GM23338 (cell line): Measurements from ENCODE around the gene MKNK2. TPM values are rescaled to one million over a fixed set of nuclear protein-coding genes. Genes with fewer than 3 reads are reported as not detected.

Experiments used
- CTCF ChIP-seq, 2 experiments: fragments of 200-600 bp in 1 of 2; sonication (generic) in 1 of 2; conservative IDR thresholded peaks; 2 replicates each; pipeline versions ENCODE4 v1.5.1 to v1.6.1; 2016 to 2017; ENCODE audit warnings: antibody characterized with exemption in 2 of 2, low read depth in 2 of 2, mild to moderate bottlenecking in 2 of 2, moderate library complexity in 1 of 2
- EZH2 ChIP-seq: fragments of 200-600 bp; sonication (generic); IDR thresholded peaks from one replicate; pipeline ENCODE4 v1.8.0; 2017; ENCODE audit warnings: antibody characterized with exemption, mild to moderate bottlenecking, low read depth; ENCODE audit not compliant: unreplicated experiment
- ZNF114 ChIP-seq: fragments of 250-450 bp; sonication (Bioruptor Pico); IDR thresholded peaks from 2 replicates; pipeline ENCODE4 v1.5.0; 2020; ENCODE audit warnings: mild to moderate bottlenecking, moderate library complexity
- ZNF462 ChIP-seq: fragments of 250-450 bp; sonication (Bioruptor Pico); IDR thresholded peaks from 2 replicates; pipeline ENCODE4 v1.5.0; 2020; ENCODE audit warnings: mild to moderate bottlenecking, moderate library complexity
- polyA plus RNA-seq: library from polyadenylated mRNA; unstranded; fragments of >200 nt; fragmentation: Nextera tagmentation; extraction: Ambion mirVana; gene quantifications from 2 replicates; pipeline ENCODE4 v1.2.1, GENCODE V29; 2016
- total RNA-seq: library from RNA; depleted of rRNA; stranded (reverse); fragments of >200 nt; shearing (Covaris generic); gene quantifications from 2 replicates; pipeline ENCODE4 v1.2.3, GENCODE V29; 2014

Gene MKNK2
- total and polyA plus RNA-seq, 2 experiments from 2014 or later: 71.0 to 159 TPM

GRCh38 chr19:1999856-2000515 is 51.1 kb downstream of the MKNK2 start (continued):
- TF ChIP-seq ZNF462 (CRISPR knock-in tag) (no peak), ZNF114 (no peak), EZH2 (no peak), CTCF (conservative IDR thresholded peaks at IDR 0.05; ENCODE audit: low read depth in 2 of 2) (no peak)
